HG03060 (cell line): Measurements from ENCODE around the gene PPP2R2C.

Experiments used
- ATAC-seq: cut with Tn5 transposase; IDR thresholded peaks from one replicate; pipeline ENCODE4 v1.9.1; 2021; ENCODE audit warnings: low read depth, moderate number of reproducible peaks; ENCODE audit not compliant: unreplicated experiment

PPP2R2C gene

DNA sequence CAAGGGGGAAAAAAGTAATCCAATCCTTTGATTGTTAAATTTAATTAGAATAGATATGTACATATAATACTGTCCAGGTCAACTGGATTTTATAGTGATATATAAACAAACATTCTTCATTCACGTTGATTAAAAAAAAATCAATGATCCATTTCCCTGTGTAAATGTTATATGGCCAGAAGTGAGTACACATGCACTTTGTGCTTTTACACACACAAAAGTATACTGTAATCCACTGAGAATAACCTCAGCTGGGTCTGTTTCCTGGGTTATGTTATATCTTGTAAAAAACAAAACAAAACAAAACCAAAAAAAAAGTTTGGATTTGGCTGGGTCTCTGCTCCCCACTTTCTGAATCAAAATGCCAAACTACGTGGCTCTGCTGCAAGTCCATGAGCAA, 151.1 kb downstream of the PPP2R2C start:
- no peak for ATAC-seq

DNA sequence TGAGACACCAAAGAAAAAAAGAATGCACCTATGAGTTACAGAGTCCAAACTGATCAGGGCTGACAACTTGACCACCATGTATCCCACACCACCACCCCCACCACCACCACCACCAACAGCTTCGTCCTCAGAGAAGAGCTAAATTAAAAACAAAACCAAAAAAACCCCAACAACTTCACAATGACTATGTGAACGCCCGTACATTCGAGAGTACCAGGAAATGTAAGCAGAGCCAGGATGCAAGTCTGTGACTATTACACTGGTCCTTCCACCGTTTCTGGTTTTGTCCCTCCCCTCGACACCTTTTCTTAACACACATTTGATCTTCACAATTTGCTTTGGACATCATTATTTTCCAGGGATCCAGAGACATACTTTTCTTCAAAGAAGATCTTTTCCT, 151.8 kb downstream of the PPP2R2C start:
- ATAC-seq = no peak

DNA sequence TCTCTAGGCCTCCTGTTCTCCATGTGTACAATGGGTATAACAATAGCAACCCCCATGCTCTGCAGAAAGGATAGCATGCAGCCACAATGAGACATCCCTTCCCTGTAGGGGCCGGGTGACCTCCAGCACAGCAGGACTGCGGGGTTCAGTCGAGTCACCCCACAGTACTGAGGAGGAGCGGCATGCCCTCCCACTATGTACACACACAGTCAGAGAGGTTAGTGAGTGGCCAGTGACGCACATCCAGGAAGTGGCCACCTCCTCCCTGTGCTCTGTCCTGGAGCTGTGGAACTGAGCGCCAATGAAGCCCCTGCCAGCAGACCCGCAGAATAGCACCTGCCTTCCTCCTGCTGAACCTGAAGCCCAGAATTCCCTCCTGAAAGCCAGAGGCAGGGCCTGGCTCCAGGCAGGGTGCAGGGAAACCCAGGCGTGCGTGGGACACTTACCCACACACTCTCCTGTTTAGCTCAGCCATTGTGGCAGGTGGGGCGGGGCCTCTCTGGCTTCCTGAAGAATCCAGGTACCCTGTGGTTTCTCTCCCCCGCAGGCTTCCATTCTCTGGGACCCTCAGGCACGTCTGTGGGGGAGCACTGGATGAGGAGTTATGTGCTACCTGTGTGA, 152.8 kb downstream of the PPP2R2C start:
- no peak for ATAC-seq

DNA sequence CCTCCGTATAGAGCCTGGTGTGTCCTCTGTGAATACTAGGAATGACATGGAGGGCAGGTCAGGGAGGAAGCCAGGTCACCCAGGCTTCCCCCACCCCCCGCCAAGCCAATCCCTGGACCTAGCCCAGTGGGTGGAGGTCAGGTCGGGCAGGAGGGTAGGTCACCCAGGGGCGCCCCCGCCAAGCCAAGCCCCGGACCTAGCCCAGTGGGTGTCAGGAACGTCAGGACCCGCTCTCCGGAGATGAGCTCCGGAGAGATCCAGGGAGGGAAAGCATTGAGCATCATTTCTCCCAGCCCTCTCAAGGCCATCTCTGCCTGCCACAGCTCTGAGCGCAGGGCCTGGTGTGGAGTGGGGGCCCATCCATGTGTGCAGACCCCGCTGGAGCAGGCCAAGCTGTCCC, 154.2 kb downstream of the PPP2R2C start:
- no peak for ATAC-seq

DNA sequence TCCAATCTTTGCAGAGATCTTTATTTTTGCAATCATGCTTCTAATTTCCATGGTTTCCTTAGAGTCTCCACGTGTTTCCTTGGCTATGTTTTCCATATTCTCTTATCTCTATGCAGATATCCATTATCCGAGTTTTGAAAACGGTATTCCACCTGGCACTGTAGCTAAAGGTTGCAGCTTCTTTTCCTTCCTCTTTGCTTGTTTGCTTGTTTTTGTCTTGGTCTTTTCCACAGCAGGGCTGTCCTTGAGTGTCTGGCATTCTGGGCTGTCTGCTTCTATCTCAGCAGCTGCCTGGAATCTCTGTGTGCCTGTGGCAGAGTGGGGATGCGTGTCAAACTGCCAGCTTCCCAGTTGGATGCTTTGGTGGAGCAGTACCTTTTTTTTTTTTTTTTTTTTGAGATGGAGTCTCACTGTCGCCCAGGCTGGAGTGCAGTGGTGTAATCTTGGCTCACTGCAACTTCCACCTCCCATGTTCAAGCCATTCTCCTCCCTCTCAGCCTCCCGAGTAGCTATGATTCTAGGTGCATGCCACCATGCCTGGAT, 155.9 kb downstream of the PPP2R2C start:
- no peak for ATAC-seq

DNA sequence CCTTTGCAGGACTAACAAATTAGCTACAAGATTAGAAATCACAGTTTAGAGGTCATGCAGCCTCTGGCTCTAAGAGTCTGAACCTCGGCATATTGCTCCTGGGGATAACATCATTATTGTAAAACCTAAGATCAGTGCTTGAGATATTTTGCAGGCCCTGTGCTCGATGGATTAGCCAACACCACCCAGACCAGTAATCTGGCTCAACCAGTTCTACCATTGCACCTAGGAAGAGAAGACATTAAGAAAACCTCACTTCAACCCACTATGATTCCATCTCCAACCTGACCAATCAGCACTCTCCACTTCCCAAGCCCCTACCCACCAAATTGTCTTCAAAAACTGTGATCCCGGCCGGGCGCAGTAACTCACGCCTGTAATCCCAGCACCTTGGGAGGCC, 159.2 kb downstream of the PPP2R2C start:
- no peak for ATAC-seq

DNA sequence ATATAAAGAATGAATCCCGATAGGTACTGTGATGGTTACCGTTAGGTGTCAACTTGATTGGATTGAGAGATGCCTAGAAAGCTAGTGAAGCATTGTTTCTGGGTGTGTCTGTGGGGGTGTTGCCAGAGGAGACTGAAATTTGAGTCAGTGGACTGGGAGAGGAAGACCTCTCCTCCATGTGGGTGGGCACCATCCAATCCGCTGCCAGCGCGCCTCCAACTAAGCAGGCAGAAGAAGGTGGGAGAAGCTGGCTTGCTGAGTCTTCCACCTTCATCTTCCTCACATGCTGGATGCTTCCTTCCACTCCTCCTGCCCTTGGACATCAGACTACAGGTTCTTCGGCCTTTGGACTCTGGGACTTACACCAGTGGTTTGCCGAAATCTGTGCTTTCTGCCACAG, 162.6 kb downstream of the PPP2R2C start:
- no peak for ATAC-seq

DNA sequence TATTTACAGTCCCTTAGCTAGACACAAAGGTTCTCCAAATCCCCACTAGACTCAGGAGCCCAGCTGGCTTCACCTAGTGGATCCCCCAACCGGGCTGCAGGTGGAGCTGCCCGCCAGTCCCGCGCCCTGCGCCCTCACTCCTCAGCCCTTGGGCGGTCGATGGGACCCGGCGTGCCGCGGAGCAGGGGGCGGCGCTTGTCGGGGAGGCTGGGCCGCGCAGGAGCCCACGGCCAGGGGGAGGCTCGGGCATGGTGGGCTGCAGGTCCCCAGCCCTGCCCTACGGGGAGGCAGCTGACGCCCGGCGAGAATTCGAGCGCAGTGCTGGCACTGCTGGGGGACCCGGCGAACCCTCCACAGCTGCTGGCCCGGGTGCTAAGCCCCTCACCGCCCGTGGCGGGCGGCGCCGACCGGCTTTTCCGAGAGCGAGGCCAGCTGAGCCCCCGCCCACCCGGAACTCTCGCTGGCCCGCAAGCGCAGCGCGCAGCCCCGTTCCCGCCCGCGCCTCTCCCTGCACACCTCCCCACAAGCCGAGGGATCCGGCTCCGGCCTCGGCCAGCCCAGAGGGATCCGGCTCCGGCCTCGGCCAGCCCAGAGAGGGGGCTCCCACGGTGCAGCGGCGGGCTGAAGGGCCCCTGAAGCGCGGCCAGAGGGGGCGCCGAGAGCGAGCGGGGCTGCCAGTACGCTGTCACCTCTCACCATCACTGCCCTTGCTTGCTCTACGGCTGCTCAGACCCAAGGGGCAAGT, 163.3 kb downstream of the PPP2R2C start:
- ATAC-seq = no peak

DNA sequence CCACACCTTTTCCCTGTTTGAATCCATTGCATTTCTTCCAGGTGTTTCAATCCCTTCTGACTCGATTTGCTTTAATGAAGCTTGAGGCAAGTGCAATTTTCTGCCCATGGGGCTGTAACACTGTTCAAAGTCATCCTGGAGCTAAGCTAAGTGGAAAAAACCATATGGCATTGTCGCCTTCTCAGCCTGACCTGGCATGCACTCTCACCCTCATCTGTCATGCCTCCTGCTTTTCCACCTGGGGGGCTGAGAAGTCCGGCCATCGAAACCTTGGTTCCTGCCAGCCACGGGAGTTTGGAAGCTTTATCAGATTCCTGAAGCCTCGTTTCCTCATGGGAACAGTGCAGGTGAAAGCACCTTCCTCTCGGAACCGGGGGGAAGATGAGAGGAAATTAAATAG, 164.5 kb downstream of the PPP2R2C start:
- no peak for ATAC-seq

DNA sequence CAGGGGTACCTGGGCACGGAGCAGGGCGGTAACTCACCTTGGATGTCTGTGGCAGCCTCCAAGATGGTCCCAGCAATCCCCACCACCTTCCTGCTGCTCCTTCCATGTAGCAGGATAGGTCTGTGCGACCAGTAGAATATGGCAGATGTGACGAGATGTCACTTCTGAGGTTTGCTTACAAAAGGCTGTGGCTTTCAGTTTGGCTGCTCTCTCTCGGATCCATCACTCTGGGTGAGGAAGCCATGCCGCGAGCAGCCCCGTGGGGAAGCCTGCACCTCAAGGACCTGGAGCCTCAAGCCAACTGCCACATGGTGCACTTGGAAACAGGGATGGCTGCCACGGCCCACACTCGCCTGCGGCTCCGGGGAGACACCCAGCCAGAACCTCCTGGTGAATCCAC, 165.2 kb downstream of the PPP2R2C start:
- no peak for ATAC-seq

DNA sequence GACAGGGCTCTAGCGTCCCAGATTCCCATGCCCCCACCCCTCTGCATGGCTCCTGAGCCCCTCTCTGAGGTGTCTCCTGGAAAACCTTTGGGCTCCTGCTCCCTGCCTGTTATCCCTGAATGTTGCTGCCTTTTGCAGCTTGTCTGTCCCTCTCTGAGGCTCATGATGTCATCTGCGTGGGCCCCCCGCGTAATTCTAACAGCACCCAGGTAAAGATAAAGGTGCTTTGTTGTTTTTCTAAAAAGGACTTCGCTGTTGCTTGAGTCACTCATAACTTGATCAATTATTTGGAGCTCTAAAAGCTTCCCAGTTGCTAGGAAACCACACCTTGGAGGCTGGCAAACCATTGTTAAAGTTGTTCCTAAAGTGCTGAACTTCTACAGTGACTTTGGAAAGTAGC, 166.1 kb downstream of the PPP2R2C start:
- no peak for ATAC-seq

DNA sequence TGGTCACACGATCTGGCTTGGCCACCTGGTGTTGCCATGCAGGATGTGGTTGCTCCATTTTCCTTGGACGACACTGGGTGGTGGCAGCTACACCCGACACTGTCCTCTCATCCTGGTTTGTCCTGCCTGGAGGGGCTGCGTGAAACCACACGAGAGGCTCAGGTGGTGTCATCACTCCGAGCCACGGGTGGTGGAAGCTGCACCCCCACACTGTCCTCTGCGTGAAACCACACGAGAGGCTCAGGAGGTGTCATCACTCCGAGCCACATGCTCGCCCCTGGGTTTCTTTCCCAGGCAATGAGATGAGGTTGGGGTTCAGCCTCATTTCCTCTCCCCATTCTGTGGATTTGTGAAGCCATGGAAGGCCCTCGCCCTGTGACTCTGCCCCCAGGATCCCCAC, 168.5 kb downstream of the PPP2R2C start:
- no peak for ATAC-seq

DNA sequence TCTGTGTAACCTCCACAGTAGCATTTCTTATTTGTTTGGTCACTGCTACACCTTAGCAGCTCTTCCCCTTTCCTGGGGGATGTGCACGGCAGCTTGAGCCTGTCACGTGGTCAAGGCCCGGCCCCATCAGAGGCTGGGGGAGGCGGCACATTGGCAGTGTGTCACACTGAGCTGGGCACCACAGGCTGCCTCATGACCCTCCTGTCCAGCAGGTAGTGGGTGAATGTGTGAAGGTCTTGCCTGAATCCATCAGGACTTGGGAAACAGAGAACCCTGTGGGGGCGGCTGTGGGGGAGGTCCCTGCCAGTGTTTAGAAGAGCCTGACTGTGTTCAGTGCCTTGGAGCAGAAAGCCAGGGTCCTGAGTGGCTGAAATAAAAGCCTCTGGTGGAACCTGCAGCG, 169.5 kb downstream of the PPP2R2C start:
- ATAC-seq = no peak

DNA sequence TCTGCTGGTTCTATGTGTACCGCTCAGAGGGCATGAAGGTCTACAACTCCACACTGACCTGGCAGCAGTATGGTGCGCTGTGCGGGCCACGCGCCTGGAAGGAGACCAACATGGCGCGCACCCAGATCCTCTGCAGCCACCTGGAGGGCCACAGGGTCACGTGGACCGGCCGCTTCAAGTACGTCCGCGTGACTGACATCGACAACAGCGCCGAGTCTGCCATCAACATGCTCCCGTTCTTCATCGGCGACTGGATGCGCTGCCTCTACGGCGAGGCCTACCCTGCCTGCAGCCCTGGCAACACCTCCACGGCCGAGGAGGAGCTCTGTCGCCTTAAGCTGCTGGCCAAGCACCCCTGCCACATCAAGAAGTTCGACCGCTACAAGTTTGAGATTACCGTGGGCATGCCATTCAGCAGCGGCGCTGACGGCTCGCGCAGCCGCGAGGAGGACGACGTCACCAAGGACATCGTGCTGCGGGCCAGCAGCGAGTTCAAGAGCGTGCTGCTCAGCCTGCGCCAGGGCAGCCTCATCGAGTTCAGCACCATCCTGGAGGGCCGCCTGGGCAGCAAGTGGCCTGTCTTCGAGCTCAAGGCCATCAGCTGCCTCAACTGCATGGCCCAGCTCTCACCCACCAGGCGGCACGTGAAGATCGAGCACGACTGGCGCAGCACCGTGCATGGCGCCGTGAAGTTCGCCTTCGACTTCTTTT, 170.5 kb downstream of the PPP2R2C start:
- ATAC-seq = no peak

DNA sequence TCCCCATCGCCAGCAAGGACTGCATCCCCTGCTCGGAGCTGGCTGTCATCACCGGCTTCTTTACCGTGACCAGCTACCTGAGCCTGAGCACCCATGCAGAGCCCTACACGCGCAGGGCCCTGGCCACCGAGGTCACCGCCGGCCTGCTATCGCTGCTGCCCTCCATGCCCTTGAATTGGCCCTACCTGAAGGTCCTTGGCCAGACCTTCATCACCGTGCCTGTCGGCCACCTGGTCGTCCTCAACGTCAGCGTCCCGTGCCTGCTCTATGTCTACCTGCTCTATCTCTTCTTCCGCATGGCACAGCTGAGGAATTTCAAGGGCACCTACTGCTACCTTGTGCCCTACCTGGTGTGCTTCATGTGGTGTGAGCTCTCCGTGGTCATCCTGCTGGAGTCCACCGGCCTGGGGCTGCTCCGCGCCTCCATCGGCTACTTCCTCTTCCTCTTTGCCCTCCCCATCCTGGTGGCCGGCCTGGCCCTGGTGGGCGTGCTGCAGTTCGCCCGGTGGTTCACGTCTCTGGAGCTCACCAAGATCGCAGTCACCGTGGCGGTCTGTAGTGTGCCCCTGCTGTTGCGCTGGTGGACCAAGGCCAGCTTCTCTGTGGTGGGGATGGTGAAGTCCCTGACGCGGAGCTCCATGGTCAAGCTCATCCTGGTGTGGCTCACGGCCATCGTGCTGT, 171.2 kb downstream of the PPP2R2C start:
- no peak for ATAC-seq

DNA sequence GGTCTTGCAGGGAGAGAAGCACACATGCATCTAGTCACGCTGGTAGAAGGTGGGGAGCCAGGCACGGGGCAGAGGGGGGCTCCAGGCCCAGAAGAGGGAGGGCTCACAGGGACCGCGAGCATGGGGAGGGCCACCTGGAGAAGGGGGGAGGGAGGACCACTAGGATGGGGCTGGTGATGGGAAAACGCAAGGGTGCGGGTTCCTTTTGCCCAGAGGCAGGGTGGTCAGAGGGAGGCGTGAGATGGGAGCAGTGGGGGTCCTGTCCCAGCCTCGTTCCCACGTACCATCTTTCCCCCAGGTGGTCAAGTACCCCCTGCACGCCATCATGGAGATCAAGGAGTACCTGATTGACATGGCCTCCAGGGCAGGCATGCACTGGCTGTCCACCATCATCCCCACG, 172.1 kb downstream of the PPP2R2C start:
- no peak for ATAC-seq

DNA sequence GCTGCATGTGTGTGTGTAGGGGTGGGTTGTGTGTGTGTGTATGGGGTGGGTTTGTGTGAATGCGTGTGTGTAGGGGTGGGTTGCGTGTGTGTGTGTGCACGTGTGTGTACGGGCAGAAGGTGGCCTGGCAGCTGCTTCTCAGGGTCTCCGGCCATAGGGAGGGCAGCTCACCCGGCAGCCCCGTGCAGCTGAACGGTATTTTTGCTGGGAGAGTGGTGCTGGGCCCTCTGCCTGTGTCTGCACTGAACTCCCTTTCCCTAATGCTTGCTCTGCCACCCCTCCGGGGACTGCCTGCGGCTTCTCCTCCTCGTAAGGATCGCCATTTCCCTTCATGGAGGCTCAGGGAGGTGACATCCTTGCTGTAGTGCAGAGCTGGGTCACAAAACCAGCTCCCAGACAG, 172.5 kb downstream of the PPP2R2C start:
- no peak for ATAC-seq

DNA sequence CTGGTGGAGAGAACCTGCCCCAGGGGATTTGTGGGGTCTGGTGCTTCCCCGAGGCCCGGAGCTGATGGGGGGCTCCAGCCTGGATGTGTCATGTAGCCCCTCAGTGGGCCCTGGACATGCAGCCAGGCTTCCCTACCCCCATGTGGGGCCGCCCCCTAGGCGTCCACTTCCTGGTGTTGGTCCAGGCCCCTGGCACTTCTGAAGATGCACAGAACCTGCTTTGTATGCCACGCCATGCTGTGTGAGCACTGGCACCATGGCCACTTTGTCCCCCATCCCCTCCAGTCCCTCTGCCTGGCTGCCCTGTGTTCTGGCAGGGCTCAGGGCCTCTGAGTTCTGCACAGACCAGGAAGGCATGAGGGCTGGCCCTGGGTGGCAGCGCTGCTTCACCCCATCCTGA, 173.6 kb downstream of the PPP2R2C start:
- no peak for ATAC-seq

DNA sequence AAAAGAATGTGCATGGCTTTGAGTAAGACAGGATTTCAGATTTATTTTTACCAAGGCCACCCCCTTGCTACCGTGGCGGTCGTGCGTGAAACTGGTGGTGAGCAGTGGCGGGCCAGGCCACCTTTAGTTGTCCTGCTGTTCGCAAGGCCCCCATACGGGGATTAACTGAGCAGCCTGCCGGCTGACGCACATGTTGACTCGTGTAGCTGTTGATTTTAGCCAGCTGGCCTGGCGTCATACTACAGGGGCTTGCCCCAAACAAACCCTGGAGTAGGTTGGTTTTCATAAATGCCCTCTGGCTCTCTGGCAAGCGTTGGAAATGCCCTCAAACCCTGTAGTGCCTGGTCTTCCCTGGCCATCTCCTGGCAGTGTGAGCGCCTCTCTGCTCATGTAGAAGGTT, 174.4 kb downstream of the PPP2R2C start:
- no peak for ATAC-seq

DNA sequence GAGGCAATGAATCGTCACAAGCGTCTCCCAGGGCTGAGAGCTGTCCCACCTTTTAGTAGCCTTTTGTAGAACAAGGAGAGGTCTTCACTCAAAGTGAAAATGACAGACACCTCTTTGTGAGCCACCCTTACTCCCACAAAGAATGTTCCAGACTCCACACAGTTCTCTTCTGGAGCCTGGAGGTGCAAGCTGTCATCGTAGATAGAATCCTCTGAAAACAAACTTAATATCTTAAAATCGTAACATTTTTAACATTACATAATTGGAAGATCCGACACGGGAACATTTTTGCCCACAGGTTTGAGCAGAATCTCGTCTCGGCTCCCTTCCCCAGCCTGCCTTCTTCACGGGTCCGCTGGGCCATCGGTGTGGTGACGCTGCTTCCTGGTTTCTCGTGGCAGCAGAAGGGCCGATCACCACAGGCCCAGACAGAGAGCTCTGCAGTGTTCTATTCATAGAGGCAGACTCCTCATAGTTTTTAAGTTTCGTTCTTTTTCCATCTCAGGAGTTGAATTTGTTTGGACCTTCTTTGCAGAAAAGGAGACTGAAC, 175.1 kb downstream of the PPP2R2C start:
- no peak for ATAC-seq

DNA sequence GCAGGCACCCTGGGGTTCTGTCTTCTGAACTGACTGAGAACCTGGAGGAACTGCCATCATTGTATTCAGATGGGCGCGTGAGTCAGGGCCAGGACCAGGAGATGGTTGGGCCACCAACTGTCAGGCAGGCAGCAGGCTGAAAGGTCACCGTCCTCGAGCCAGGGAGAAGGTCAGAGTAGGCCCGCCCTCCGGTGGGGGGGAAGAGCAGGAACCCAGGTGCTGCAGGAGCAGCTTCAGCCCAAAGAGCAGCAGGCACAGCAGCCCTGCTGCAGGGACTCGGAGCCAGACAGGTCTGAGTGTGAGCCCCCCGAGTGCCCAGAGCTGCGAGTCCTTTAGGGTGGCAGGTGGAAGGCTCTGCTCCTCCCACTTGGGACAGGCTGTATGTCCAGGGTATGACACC, 176.4 kb downstream of the PPP2R2C start:
- no peak for ATAC-seq
